Measurements from ENCODE around the gene GPC6.

GPC6 gene

GRCh38 chr13:93411186-93411680 is 184.6 kb downstream of the GPC6 start:
- TF ChIP-seq CTCF (IDR thresholded peaks at IDR 0.05; ENCODE audit: low read depth, low read length), result no peak
- H3K4me3 ChIP-seq (ENCODE audit: low read depth, low read length), result no peak overlapping the region

GRCh38 chr13:93412676-93413075 is 186.1 kb downstream of the GPC6 start:
- H3K4me3 ChIP-seq (ENCODE audit: low read depth, low read length), result no peak overlapping the region
- TF ChIP-seq CTCF (IDR thresholded peaks at IDR 0.05; ENCODE audit: low read depth, low read length), result no peak

- TF ChIP-seq CTCF (IDR thresholded peaks at IDR 0.05; ENCODE audit: low read depth, low read length), result no peak
- no peak overlapping the region for H3K4me3 ChIP-seq (ENCODE audit: low read depth, low read length)
Measured at GRCh38 chr13:93413972-93414717, 187.5 kb downstream of the GPC6 start.

GRCh38 chr13:93416736-93417355 is 190.2 kb downstream of the GPC6 start:
- no peak for TF ChIP-seq CTCF (IDR thresholded peaks at IDR 0.05; ENCODE audit: low read depth, low read length)
- no peak overlapping the region for H3K4me3 ChIP-seq (ENCODE audit: low read depth, low read length)

- TF ChIP-seq CTCF (IDR thresholded peaks at IDR 0.05; ENCODE audit: low read depth, low read length), result no peak
Measured at GRCh38 chr13:93418398-93418797, 191.8 kb downstream of the GPC6 start.

GRCh38 chr13:93420206-93420605 is 193.6 kb downstream of the GPC6 start:
- no peak overlapping the region for H3K4me3 ChIP-seq (ENCODE audit: low read depth, low read length)
- no peak for TF ChIP-seq CTCF (IDR thresholded peaks at IDR 0.05; ENCODE audit: low read depth, low read length)

More at GRCh38 chr13:93418398-93418797, 191.8 kb downstream of the GPC6 start:
- H3K4me3 ChIP-seq (ENCODE audit: low read depth, low read length), result no peak overlapping the region

GRCh38 chr13:93420887-93421286 is 194.3 kb downstream of the GPC6 start:
- TF ChIP-seq CTCF (IDR thresholded peaks at IDR 0.05; ENCODE audit: low read depth, low read length), result no peak
- H3K4me3 ChIP-seq (ENCODE audit: low read depth, low read length), result no peak overlapping the region

Measured in WI38 (cell line).